CD1c-positive myeloid dendritic cell (primary cell): ENCODE measurements around the gene FOXF1.

ENCODE experiments used
- DNase-seq: peaks from one replicate; pipeline ENCODE4 v3.0.0-alpha.2; 2016; ENCODE audit errors: extremely low spot score

FOXF1 gene

DNA sequence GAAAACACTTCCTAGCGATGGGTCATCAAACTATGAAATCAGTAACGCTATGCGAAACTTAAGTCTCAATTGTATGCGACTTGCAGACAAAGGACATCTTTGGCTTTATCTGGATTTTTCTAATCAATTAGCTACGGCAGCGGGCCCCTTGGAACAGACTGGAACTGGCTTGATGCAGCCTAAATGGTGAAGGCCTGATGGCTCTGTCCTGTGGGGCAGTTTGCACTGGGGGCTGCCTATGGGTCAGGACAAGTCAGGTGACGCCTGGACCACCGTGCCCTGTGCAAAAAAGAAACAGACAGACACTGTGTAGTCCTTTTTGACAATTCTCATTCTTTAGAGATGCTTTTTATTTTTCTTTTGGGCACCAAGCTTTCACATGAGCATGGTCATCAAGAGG is 22.7 kb downstream of the FOXF1 start:
- no peak for DNase-seq

DNA sequence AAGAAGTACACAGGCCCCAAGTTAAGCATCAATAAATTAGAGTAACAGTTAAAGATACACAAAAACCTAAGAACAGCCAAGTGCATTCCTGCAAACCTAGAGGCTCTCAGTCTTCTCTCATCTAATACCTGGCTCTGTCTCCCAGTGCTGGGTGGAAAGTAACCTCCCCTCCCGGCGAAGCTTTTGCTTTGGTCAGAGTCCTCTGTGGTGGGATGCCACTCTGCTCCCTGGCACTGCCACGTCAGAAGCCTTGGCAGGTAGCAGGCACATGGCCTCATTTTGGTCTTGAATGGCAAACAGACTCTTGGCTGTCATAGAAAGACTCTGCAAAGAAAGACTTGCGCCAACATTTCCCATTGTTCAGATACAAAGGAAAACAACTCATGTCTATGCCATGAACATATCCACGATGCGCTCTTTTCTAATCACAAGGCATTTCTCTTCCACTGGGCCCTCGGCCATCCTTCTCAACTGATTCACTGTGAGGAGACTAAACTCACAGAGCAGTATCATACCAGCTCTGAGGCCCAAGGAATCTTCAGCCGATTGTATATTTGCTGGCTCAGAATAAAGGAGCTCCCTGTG is 23.5 kb downstream of the FOXF1 start:
- no peak for DNase-seq

DNA sequence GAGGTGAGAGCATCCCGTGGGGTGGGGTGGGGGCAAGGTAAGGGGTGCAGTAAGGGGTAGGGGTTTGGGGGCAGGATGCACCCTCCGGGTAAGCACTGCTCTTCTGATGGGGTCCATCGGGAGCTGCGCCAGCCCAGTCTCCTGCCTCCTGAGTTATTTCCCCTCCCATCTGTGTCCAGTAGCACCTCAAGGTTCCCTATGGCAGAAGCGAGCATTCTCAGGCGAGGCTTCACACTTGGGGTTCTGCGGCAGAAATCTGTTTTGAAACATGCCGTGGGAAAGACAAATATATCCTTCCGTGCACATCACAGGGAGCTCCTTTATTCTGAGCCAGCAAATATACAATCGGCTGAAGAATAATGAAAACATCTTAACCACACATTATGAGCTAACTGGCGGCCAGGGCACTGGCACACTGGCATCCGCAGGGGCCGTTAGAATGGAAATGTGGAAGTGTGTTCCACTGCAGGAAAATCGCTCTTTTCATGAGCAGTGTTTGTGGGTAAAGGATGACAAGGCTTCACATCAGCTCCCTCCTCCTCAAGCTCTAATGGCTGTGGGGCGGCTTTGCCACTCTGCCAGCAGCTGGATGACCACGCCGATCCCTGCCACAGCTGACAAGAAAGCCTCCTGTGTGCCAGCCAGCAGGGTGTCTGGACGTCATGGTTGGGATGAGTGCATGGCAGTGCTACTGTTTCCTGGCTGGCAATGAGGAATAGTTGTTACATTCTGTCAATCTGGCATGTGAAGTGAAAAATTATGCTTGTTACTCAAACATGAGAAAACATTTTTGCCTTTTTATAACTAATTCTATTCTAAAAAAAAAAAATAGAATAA is 24.7 kb downstream of the FOXF1 start:
- DNase-seq: no peak

DNA sequence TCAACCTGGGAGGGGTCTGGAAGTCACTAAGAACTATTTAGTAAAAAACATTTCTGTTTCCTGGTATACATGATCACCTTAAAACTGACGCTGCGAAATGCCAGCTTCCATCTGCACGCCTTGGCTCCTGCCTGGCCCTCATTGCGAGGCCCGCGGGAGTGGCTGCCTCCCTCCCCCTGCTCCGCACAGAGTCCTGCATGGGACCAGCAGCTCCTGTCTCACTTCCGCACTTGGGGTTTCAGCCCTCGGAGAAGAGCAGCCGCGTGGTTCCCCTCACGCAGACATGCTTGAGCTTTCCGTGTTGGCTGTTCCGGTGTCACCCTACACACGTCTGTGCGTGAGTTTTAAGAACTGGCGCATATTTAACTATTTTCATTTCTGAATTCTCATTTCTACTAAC is 26.3 kb downstream of the FOXF1 start:
- DNase-seq: no peak

DNA sequence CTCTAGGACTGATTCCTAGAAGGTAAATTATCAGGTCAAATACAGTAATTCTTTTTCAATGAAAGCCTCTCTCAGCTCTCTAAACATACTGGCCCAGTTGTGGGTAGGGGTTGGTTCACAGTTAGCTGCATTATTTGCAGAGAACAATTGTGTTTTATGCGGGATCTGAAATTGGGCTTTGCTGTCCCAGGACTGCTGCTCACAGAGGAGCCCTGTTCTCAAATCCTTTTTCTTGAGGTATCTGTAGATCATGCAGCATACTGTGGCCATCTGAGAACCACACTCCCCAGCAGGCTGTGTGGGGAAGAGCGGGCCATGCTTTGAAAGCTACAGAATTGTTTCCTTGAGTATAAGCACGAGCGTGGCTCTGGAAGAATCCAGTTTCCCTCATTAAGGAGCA is 27.2 kb downstream of the FOXF1 start:
- DNase-seq: no peak

- no peak for DNase-seq
Measured at GRCh38 chr16:86538196-86538780, 28.0 kb downstream of the FOXF1 start.

DNA sequence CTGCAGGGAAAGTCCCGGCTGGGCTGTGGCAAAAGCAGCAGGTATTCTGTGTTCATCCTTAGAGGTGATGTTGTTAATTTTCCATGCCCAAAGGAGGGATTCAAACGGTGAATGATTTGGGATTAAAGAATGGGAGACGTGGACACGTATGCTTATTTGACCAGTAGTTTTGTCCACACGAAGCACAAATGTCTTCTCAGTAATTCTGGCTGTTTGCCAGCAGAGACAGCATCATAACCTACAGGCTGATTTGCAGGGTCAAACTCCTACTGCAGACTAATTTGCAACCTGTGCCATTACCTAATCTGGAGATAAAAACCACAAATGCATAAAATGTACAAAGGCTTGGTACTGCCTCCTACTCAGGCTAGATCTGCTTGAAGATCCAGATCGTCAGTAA is 30.6 kb downstream of the FOXF1 start:
- DNase-seq: no peak

DNA sequence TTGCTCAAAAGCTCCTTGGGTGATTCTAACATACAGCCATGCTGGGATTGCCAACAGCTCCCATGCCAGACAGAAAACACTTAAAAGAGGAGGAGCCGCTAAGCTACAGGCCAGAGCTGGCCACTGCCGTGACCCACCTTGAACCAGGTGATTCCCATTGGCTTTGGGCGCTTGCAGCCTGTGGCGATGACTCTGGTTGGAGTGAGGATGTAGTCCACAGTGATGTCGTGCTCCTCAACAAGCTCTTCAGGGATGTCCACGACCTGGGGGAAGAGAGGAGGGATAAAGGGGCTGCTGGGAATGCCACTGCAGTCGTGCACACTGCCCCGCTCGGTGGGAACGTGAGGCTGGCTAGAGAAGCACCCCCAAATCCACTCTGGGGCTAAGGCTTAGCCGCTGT is 31.2 kb downstream of the FOXF1 start:
- DNase-seq: no peak

GRCh38 chr16:86542756-86543750 is 32.7 kb downstream of the FOXF1 start:
- DNase-seq: no peak

GRCh38 chr16:86545481-86545880 is 35.2 kb downstream of the FOXF1 start:
- DNase-seq: no peak

DNA sequence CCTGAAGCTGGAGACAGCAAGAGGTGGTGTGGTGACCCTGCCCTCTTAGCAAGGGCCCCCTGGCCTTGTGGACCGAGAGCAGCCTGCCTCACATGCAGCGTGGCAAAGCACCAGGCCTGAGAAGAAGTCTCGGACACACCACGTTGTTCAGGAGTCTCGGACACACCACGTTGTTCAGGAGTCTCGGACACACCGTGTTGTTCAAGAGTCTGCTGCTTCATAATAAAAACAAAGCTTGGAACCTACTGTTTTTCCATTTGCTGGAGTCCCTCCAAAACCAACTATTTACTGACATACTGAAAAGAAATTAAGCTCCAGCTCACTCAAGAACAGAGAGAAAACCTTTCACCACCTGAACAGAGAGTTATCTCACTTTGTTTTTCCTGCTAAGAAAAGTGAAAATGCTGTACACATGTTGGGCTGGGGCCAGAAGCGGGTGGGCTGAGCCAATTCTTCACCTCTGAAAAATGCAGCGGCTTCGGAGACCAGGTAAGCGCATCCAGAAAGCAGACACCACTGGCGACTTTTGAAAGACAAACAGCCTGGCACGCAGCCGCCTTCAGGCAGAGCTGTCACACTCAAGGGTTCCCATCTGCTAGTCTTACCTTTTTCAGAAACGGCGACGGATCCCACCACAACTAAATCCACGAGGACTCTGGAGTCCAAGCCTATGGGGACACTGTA is 35.8 kb downstream of the FOXF1 start:
- no peak for DNase-seq

DNA sequence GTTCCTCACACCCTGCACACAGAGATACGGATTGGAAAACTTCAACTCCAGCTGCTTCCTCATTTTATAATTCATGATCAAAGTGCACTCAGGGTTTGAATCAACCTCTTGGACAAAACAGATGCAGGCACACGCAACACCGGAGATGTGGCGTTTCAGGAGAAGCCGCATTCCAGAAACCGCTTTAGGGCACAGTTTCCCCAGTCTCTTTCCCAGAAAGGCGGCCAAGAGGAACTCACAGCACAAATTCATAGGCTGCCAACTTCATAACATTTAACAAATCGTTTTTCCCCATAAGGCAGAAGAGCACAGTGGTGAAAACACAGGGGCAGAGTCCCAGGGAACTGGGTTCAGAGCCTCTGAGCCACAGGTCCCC is 36.3 kb downstream of the FOXF1 start:
- DNase-seq: no peak

DNA sequence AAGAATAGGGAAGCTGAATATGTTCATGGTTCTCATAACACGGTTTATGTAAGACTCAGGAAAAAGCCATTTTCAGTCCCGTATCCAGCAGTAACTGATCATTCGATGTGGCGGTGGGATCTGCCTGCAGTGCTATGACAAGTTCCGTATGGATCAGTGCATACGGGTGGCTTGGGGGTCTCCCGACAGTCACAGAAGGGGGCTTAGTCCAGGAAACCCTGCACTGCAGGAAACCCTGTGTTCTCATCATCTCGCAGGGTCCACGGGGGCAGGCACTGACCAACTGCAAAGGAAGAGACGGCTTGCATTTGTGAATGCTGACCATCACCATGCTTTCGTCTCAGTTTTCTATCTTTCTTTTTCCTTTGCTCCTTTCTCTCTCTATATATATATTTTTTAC is 37.0 kb downstream of the FOXF1 start:
- DNase-seq: no peak

GRCh38 chr16:86549076-86549892 is 39.0 kb downstream of the FOXF1 start:
- no peak for DNase-seq

GRCh38 chr16:86549893-86550190 is 39.5 kb downstream of the FOXF1 start:
- no peak for DNase-seq

DNA sequence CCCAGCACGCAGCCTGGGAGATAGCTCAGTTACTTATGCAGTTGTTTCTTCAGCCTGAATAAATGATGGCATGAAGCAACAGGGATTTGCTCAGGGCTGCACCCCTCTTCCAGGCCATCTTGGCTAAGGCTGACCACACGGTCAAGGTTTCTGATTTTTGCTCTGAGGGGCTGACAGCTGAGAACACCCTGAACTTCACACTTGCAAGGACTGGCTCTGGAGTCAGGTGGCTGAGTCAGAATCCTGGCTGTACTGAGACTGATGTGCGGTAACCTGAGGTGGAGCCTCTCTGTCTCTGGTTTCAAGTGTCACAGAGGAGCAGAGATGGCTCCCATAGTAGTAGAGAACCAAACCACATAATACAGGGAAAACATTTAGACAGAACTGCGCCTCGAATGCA is 40.0 kb downstream of the FOXF1 start:
- no peak for DNase-seq

DNA sequence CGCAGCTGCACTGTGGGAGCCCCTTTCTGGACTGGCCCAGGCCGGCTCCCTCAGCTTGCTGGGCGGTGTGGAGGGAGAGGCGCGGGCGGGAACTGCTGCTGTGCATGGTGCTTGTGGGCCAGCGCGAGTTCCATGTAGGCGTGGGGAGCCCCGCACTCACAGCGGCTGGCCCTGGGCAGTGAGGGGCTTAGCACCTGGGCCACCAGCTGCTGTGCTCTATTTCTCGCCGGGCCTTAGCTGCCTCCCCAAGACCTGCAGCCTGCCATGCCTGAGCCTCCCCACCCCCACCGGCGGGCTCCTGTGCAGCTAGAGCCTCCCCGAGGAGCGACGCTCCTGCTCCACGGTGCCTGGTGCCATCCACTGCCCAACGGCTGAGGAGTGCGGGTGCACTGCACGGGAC is 43.0 kb downstream of the FOXF1 start:
- no peak for DNase-seq

- DNase-seq: no peak
Measured at GRCh38 chr16:86554599-86554916, 44.2 kb downstream of the FOXF1 start.

GRCh38 chr16:86554917-86555703 is 44.8 kb downstream of the FOXF1 start, which contains the start of gene MTHFSD:
MTHFSD (minus strand) TSS chr16:86555235; CDS start chr16:86555184, 51 bp downstream.
- DNase-seq: peak; percentile 97

DNA sequence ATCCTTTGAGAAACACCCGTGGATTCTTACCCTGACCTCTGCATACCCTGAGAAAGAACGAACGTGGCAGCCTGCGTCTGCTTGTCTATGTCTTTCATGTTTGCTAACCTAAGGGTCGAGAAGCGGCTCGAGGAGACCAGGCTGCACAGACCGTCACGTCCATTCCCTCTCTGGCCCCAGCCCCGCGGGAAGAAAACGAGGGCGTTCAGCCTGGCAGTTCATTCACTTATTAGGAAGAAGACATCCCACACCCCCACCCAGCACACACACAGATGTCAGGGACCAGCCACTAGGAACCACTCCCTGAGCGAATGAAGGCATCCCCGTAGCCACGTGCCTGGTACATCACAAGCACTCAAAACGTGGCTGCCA is 45.4 kb downstream of the FOXF1 start:
- no peak for DNase-seq
